H7 (cell line): ENCODE results near the gene TCF12. TPM values are rescaled to one million over a fixed set of nuclear protein-coding genes. Genes with fewer than 3 reads are reported as not detected.

Experiments used
- DNase-seq: peaks from one replicate; pipeline ENCODE4 v3.0.0; 2012
- H3K27me3 ChIP-seq: 2 replicates; pipeline ENCODE4 v1.6.0; 2011; ENCODE audit warnings: mild to moderate bottlenecking, low read length; ENCODE audit not compliant: control insufficient read depth, insufficient read depth
- H3K36me3 ChIP-seq: replicated peaks from 2 replicates; pipeline ENCODE4 v1.5.1; 2011; ENCODE audit warnings: low read length; ENCODE audit not compliant: control insufficient read depth, insufficient read depth
- H3K4me3 ChIP-seq: 2 replicates; pipeline ENCODE4 v1.5.1; 2011; ENCODE audit warnings: low read depth, mild to moderate bottlenecking, control low read depth, low read length, moderate library complexity; ENCODE audit not compliant: insufficient read depth
- total RNA-seq: library from RNA; depleted of rRNA; stranded (reverse); fragments of >200 nt; shearing (Covaris generic); gene quantifications from 2 replicates; pipeline ENCODE4 v1.2.3, GENCODE V29; 2014

Gene TCF12
- total RNA-seq, 1 experiment from 2014 or later: 54.5 TPM

GRCh38 chr15:57213862-57214261, 295.4 kb downstream of the TCF12 start:
- no peak overlapping the region for H3K4me3 ChIP-seq
- DNase-seq: no peak
- no peaks in the 10 kb centered on the region for H3K27me3 ChIP-seq
- no peaks in the 10 kb centered on the region for H3K36me3 ChIP-seq

- DNase-seq: no peak
- H3K36me3 ChIP-seq: no peaks in the 10 kb centered on the region
- H3K27me3 ChIP-seq: no peaks in the 10 kb centered on the region
- no peak overlapping the region for H3K4me3 ChIP-seq
Measured at GRCh38 chr15:57215326-57215725, 296.9 kb downstream of the TCF12 start.

DNA sequence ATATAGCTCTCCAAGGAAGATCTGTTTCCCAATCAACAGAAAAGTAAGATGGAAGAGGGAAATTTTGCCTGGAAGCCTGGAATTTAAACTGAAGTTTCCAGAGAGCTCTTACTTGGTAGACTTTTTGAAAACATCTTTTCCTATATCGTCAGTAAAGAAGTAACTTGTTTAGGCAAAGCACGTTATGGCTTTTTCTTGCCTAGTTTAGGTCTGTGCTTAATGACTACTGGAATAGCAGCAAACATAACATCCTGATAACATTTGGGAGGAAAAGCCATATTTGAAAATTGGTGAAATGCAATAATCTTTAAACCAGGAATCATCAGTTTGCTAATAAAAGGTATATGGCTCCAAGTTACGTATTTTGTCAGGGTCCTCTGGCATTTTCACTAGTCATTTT, 297.4 kb downstream of the TCF12 start:
- Histone ChIP-seq H3K36me3 (no peaks in the 10 kb centered on the region), H3K4me3 (no peak overlapping the region), H3K27me3 (no peaks in the 10 kb centered on the region)
- DNase-seq: no peak

DNA sequence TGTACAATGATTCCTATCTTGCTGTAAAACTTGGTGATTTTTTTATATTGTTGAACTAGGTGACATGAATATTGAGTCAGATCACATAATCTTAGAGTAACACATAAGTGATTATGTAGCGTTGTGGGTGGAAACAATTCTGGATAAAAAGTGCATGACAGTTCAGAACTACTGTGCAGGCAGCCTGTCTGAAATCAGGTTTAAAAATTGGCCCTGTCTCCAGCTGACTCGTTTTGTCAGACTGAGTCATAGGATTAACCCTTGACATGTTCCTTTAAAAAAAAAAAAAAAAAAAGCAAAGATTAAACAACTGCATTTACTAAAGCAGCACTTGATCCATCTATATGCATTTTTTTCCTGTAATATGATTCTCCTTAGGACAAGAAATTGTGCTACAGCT, 297.8 kb downstream of the TCF12 start:
- Histone ChIP-seq H3K36me3 (no peaks in the 10 kb centered on the region), H3K27me3 (no peaks in the 10 kb centered on the region), H3K4me3 (no peak overlapping the region)
- no peak for DNase-seq

DNA sequence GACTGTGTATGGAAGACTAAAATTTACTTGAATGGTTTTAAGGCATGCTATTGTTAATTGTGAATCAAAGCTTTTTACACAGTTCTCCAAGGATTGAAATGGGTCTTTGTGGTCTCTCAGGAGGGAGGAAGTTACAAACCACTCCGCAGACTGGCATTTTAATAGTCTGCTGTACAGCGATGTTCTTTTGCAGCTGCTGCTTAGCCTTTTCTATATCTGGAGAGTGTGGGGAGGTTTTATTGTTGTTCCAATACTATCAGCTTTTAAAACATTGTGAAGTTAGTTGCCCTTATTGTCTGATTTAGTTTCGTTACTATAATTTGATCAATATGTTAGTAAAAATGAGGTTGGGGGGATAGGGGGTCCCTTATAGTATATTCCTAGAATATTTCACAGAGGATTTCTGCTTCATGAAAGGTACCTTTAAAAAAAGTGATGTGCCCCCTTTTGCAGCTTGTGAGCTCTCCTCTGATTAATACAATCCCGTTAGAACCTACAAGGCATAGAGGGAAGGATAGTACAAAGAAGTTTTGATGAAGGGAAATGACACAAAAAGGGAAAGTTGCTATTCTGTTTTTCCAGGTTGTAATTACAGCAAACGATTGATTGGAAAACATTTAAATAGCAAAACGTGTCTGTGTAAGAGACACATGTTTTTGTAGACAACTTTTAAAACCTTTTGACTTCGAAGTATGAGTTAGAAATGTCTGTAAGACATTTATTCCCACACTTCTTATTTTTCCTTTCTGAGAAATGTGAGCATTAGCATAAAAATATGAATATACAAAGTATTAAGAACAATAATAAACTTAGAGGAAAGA, 299.5 kb downstream of the TCF12 start:
- Histone ChIP-seq H3K4me3 (no peak overlapping the region), H3K27me3 (no peaks in the 10 kb centered on the region), H3K36me3 (no peaks in the 10 kb centered on the region)
- DNase-seq: no peak

DNA sequence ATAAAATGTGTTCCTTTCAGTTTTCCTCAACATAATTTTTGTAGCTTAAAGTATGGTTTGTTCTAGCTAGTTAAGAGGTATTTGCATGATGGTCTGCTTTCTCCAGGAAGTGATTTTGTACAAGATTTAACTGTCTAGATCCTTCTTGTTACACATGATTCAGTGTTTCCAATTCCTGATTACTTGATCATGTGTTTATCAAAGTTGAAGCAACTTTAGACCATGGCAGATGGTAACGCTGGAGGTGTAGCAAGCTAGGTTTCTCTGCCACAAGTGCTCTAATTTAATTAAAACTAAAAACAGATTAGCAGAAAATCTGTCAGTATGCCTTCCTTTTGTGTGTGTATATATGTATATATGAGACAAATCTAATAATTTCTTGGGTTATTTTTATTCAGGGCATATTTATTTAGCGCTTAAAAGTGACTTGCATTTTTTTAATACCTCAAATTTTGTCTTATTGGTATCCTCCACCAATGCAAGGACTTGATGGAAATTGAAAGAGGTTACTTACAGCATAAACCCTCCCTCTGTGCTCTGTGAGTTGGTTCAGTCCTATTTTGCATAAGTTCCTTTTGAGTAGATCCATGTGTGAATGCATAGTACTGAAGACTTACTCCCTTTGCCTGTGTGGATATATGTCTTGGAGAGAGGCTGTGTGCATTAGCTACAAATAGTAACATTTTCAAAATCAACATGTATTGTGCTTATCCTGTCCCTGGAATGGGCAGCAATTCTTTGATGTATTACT, 300.6 kb downstream of the TCF12 start:
- H3K27me3 ChIP-seq: no peaks in the 10 kb centered on the region
- H3K4me3 ChIP-seq: peak overlapping the region; percentile 6; the same call in 1 of the 2 replicates
- peak; percentile 8 for DNase-seq
- H3K36me3 ChIP-seq: no peaks in the 10 kb centered on the region

DNA sequence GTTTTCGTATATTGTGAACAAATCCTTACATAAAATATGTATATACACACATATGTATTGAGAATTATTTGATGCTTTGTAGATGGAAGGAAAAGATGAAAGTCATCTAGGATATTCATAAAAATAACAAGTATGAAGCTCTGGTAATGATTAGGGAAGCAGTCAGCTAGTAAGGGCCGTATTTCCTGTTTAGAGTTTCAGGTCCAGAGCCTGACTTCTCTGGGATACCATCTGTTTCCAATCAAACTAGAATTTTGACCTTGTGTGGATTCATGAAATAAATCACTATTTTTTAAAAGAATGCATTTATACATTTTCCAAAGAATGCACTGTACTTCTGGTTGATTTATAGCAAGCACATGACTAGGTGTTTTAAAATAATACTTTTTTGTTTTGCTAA, 301.8 kb downstream of the TCF12 start:
- Histone ChIP-seq H3K36me3 (no peaks in the 10 kb centered on the region), H3K27me3 (no peaks in the 10 kb centered on the region), H3K4me3 (no peak overlapping the region)
- no peak for DNase-seq

GRCh38 chr15:57221134-57221533, 302.7 kb downstream of the TCF12 start:
- no peaks in the 10 kb centered on the region for H3K27me3 ChIP-seq
- H3K36me3 ChIP-seq: no peaks in the 10 kb centered on the region
- no peak overlapping the region for H3K4me3 ChIP-seq
- DNase-seq: no peak

GRCh38 chr15:57223345-57223744, 304.9 kb downstream of the TCF12 start:
- no peak overlapping the region for H3K4me3 ChIP-seq
- DNase-seq: no peak
- no peaks in the 10 kb centered on the region for H3K27me3 ChIP-seq
- H3K36me3 ChIP-seq: no peaks in the 10 kb centered on the region

DNA sequence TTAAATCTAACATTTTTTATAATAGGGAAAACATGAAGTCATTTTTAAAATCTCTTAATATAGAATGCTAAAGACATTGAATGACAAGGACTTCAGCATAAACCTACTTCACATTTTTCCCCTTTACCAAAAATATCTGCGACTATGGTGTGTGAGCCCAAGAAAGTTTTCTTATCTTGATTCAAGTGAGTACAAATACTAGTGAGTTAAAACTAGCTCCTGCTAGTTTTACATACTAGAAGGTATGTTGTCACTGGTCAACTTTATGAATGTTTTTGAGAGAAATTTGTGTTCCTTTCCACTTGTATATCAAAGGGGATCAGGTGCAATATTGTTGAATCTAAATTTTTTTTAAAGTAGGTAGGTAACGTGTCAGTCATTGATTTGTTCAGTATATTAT, 305.4 kb downstream of the TCF12 start:
- Histone ChIP-seq H3K4me3 (no peak overlapping the region), H3K36me3 (no peaks in the 10 kb centered on the region), H3K27me3 (no peaks in the 10 kb centered on the region)
- no peak for DNase-seq

DNA sequence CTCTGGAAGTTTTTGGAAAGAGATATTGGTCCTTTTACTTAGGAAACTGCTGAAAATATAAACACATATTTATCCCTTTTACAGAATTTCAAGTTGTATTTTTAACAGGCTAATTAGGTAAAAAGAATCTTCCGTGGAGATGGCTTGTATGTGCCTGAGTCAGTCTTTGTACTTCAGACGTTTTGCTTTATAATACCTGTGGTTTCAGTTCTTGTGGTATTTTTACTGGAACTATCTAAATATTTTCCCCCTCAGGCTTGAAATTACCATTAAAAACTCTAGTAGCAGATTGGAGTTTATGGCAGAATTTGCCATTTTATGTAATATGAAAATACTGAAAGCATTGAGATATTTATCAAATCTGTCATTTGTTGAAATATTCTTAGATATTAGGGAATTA, 306.2 kb downstream of the TCF12 start:
- no peaks in the 10 kb centered on the region for H3K36me3 ChIP-seq
- no peaks in the 10 kb centered on the region for H3K27me3 ChIP-seq
- no peak overlapping the region for H3K4me3 ChIP-seq
- no peak for DNase-seq

GRCh38 chr15:57227166-57227565, 308.7 kb downstream of the TCF12 start:
- Histone ChIP-seq H3K4me3 (no peak overlapping the region), H3K36me3 (peaks cover under 1% of the 10 kb centered on the region; the same call in 1 of the 2 replicates), H3K27me3 (no peaks in the 10 kb centered on the region)
- DNase-seq: no peak

DNA sequence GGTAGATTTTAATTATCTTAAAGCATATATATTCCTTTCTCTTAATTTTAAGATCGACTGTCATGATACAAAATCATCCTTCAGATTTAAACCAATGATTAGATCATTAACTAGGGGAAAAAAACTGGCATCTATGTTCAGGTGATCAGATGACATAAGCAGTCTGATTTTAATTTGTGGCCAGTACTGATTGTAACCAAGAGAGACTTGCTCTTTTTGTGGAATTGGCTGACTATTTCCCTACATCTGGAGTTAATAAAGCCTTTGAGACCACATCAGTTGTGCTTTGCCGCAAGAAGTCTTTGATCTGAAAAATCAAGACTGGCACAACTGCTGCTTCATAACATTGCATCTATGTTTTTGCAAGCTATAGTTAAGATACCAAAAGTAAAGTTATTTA, 309.5 kb downstream of the TCF12 start:
- Histone ChIP-seq H3K4me3 (no peak overlapping the region), H3K27me3 (no peaks in the 10 kb centered on the region), H3K36me3 (peaks cover 2% of the 10 kb centered on the region; the same call in 1 of the 2 replicates)
- no peak for DNase-seq

GRCh38 chr15:57228395-57228794, 310.0 kb downstream of the TCF12 start:
- H3K4me3 ChIP-seq: no peak overlapping the region
- DNase-seq: no peak
- peaks cover 2% of the 10 kb centered on the region; the same call in 1 of the 2 replicates for H3K36me3 ChIP-seq

DNA sequence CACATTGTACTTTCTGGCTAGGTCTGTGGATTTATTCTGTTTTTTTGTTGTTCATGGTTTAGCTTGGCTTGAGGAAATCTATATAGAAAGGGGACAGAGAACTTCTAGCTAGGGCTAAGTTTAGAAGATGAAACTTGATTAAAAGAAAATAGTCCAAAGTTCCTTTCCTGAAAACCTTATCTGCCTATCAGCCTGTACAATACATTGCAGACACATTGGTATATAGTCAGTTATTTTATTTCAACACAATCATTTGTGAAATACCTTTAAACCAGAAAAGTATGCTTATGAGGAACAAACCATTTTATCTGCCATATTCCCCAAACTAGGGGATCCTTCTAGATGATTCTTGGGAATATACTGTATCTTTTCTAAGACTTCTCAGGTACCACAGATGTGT, 310.6 kb downstream of the TCF12 start:
- no peak for DNase-seq
- Histone ChIP-seq H3K36me3 (peaks cover 2% of the 10 kb centered on the region), H3K27me3 (no peaks in the 10 kb centered on the region), H3K4me3 (no peak overlapping the region)

More at GRCh38 chr15:57228395-57228794, 310.0 kb downstream of the TCF12 start:
- no peaks in the 10 kb centered on the region for H3K27me3 ChIP-seq
